Measurements from ENCODE around the gene AZU1.
"Not testable (repeated sequence)": the region's sequence is repeated elsewhere in the genome, so short reads cannot be mapped to it uniquely, and the experiment has no call there.

The AZU1 gene

DNA sequence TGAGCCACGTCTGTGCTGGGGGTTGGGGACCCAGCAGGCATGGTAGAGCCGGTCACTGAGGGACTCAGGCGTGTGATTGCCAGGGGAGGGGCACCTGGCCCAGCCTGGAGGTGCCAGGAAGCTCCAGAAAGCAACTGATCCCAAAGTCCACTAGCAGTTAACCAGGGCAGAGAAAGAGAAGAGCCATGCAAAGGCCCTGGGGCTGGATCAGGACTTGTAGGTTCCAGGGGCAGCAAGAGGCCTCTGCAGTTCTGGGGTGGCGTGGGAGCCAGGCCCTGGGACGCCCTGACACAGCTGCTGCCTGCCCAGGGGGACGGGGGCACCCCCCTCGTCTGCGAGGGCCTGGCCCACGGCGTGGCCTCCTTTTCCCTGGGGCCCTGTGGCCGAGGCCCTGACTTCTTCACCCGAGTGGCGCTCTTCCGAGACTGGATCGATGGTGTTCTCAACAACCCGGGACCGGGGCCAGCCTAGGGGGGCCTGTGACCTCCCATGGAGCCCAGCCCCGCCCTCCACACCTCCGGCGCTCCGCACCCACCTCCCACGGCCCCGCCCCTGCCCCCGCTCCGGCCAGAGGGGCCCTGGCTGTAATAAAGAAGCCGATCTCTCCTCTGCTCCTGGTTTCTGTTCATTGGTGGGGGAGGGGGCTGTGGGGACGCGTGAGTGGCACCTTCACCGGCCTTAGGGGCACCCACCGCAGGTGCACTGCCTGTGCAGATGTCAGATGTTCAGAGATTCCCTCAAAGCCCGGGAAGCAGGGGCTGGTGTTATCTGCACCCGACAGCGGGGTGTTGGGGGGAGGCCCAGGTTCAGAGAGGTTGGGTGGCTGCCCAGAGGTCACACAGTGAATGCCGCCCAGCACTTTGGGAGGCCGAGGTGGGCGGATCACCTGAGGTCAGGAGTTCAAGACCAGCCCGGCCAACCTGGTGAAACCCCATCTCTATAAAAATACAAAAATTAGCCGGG, 4.1 kb downstream of the AZU1 start:
- DNase-seq: no peak

DNA sequence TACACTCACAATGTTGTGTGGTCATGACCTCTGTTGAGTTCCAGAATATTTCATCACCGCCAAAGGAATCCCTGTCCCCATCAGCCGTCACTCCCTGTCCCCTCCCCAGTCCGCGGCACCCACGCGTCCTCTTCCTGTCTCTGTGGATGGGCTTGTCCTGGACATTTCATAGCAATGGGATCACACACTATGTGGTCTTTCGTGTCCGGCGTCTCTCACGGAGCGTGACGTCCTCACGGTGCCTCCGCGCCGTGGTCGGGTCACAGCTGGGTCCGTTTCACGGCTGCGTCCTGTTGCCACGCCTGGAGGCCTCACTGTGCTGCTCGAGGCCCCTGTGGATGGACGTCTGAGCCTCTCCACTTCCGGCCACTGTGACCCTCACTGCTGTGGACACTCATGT, 6.6 kb downstream of the AZU1 start:
- no peak for DNase-seq

DNA sequence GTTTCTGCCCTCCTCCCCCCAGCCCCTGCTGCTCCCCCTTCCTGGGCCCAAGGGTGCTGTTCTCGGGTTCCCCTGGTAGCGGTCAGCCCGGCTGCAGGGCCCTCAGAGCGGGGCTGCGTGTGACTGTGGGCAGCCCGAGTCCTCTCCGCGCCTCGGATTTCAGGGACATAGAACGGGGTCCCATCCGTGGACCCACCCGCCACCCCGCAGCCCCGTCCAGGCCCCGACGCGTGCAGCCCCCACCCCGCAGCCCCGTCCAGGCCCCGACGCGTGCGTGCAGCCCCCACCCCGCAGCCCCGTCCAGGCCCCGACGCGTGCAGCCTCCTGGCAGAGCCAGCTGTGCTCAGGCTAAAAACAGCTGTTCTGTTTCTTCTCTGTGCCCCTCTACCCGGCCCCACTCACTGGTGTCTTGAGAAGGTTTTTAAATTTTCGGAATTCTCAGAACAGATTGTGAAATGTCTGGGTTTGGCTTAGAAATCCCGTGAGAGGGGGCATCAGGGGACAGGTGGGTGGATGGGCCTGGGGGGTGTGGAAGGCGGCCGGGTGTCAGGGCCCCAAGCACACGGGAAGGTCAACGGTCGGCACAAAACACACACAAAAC, 7.7 kb downstream of the AZU1 start:
- no peak for DNase-seq

DNA sequence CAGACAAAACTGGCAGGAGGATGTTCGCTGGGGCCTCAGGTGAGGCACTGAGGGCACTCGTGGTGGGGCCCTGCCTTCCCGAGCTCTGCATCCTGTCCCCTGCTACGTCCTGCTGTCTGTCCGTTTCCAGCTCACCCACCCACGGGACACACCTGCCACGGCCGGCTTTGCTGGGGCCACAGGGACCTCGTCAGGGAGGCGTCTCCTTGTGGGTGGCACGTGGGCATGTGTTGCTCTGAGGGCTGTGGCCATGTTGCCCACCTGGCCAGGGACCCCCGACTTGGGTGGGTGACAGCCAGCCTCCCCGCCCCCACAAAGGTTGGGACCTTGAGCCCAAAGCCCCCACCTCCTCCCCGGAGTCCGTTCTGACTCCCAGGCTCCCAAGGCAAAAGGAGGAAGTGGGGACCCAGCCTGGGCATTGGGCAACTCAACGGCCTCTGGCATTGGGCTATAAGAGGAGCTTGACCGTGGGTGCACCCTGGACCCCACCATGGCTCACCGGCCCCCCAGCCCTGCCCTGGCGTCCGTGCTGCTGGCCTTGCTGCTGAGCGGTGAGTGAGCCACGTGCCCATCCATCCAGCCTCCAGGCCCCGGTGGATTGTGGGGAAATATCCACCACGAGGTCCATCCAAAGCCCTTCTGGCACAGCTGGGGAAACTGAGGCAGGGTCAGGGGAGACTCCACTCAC, 13.0 kb downstream of the AZU1 start, which contains the start of gene PRTN3:
Gene PRTN3 (plus strand): TSS at position 481 of the 688 bp plus-strand sequence. CDS start 10 bp downstream, at position 491.
- DNase-seq: no peak

DNA sequence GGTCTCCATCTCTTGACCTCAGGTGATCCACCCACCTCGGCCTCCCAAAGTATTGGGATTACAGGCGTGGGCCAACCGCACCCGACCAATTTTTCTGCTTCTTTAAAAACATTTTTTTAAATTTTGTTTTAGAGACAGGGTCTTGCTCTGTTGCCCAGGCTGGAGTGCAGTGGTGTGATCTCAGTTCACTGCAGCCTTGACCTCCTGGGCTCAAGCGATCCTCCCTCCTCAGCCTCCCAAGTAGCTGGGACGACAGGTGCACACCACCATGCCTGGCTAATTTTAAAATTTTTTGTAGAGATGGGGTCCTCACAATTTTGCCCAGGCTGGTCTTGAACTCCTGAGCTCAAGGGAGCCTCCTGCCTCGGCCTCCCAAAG, 15.2 kb downstream of the AZU1 start:
- DNase-seq: not testable (repeated sequence)

DNA sequence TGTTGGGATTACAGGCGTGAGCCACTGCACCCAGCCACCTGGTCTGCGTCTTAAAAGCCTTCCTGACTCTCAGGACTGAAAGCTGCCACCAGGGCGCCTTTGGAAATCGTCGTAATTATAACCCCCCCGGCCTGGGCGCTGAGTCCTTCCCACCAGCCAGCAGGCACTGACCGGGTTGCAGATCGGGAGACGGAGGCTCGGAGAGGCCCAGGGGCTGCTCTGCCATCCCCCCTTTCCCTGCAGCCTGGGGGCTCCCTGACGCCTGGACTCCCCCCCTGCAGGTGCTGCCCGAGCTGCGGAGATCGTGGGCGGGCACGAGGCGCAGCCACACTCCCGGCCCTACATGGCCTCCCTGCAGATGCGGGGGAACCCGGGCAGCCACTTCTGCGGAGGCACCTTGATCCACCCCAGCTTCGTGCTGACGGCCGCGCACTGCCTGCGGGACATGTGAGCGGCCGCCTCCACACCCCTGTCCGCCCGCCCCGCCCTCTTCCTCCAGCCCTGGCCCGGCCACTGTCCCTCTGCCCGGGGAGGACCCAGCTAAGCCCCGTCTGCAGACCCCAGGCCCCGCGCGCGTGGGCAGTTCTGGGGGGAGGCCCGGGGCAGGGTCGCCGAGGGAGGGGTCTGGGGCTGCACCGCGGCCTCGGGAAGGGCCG, 15.7 kb downstream of the AZU1 start:
- no peak for DNase-seq

DNA sequence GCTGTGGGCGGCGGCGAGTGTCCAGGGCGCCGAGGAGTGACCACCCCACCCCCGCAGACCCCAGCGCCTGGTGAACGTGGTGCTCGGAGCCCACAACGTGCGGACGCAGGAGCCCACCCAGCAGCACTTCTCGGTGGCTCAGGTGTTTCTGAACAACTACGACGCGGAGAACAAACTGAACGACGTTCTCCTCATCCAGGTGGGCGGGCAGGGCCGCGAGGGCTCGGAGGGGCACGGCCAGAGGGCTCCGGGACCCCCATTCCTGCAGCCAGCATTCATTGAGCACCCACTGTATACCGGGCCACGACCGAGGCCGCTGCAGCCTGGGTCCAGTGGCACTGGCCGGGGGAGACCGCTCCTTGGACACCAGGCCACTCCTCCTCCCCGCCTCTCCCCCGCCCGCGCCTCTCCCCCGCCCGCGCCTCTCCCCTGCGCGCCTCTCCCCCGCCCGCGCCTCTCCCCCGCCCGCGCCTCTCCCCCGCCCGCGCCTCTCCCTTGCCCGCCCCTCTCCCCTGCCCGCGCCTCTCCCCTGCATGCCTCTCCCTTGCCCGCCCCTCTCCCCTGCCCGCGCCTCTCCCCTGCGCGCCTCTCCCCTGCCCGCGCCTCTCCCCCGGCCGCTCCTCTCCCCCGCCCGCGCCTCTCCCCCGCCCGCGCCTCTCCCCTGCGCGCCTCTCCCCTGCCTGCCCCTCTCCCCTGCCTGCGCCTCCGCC, 16.4 kb downstream of the AZU1 start:
- no peak for DNase-seq

DNA sequence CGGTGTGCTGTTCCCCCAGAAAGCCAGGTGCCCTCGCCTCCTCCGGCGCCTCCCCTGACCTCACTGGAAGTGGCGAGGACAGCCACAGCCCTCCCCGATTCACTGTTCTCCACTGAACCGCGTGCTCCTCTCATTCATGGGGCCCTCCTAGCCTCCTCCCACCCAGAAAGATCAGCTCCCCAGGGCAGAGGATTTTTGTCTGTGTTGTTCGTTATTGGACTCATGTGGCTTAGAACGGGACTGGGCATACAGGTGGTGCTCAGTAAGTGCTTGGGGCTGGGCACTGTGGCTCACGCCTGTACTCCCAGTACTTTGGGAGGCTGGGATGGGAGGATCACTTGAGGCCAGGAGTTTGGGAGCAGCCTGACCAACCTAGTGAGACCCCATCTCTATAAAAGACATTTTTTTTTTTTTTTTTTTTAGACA, 16.9 kb downstream of the AZU1 start:
- no peak for DNase-seq

DNA sequence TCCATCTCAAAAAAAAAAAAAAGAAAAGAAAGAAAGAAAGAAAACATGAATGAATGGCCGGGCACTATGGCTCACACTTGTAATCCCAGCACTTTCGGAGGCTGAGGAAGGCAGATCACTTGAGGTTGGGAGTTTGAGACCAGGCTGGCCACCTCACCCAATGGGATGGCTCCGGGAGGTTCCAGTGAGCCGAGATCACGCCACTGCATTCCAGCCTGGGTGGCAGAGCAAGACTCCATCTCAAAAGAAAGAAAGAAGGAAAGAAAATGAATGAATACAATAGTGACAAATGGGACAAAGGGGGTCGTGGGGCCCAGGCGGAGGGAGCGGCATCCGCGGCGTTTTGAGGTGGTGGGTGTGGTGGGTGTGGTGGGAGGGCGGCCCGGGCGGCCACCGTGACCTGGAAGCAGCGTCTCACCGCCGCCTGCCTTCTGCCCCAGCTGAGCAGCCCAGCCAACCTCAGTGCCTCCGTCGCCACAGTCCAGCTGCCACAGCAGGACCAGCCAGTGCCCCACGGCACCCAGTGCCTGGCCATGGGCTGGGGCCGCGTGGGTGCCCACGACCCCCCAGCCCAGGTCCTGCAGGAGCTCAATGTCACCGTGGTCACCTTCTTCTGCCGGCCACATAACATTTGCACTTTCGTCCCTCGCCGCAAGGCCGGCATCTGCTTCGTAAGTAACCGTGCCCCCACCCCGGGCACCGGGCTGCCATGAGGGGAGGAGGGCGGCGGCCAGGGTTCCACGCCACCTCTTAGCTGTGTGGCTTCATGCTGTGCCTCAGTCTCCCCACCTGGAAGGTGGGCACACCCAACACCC, 18.3 kb downstream of the AZU1 start:
- no peak for DNase-seq

DNA sequence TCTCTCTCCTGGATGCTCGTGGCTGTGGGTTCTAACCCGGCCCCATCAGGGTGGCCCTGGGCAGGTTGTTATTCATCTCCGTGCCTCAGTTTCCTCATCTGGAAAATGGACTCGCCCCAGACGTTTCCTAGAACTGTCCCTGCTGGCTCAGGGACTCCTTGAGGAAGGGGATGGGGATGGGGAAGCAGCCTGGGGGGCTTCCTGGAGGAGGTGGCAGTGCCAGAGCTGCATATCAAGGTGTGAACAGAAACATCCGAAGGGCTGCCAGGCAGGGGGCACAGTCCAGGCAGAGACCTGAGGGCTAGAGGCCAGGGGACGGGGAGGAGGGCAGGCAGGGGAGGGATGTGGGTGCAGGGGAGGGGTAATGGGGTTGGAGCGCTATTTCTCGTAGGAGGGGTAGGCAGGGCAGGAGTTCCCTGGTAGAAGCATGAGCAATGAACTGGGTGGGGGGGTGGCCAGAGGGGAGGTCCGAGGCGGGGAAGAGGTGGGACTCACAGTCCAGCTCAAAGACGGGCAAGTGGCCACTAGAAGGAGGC, 20.8 kb downstream of the AZU1 start:
- no peak for DNase-seq

DNA sequence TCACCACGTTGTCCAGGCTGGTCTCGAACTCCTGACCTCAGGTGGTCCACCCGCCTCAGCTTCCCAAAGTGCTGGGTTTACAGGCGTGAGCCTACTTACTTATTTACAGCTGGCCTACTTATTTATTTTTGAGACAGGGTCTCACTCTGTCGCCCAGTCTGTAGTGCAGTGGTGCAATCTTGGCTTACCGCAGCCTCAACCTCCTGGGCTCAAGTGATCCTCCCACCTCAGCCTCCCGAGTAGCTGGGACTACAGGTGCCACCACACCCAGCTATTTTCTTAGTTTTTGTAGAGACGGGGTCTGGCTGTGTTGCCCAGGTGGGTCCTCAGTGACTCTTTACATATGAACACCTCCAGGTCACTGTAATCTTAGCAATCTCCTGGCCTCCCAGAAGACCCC, 21.6 kb downstream of the AZU1 start:
- not testable (repeated sequence) for DNase-seq

DNA sequence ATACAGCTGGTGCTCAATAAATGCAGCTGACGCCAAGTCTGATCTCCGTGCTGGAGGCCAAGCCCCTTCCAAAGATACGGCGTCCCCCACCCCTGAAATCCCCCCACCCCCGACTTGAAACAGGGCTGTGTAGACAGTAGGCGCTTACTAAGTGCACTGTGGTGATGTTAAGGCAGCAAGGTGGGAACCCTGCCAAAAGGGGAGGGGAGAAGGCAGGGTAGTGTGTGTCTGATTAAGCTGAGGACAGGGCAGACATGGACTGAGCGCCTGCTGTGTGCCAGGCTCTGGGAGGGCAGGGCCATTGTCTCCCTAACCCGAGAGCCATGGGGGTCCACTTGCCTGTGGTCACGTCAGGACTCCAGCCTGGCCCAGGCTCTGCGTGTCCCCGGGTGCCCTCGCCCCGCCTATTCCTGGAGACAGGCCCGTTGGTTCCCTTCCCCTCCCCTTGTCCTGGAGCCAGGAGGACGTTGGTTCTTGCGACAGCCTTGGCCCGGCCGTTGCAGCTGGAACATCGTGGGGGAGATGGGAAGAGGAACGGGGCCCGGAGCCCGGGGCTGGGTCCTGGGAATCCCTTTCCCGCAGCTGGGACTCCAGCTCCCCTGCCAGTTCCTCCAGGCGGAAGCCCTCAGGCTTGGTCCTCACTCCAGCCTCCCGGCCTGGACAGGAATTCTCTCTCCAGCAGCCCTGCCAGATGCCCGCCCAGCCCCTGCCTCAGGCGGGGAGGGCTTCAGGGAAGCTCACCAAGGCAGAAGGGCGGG, 22.8 kb downstream of the AZU1 start:
- no peak for DNase-seq

DNA sequence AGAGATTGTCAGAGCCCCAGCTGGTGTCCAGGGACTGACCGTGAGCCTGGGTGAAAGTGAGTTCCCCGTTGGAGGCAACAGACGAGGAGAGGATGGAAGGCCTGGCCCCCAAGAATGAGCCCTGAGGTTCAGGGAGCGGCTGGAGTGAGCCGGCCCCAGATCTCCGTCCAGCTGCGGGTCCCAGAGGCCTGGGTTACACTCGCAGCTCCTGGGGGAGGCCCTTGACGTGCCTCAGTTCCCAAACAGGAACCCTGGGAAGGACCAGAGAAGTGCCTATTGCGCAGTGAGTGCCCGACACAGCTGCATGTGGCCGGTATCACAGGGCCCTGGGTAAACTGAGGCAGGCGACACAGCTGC, 23.3 kb downstream of the AZU1 start:
- no peak for DNase-seq

DNA sequence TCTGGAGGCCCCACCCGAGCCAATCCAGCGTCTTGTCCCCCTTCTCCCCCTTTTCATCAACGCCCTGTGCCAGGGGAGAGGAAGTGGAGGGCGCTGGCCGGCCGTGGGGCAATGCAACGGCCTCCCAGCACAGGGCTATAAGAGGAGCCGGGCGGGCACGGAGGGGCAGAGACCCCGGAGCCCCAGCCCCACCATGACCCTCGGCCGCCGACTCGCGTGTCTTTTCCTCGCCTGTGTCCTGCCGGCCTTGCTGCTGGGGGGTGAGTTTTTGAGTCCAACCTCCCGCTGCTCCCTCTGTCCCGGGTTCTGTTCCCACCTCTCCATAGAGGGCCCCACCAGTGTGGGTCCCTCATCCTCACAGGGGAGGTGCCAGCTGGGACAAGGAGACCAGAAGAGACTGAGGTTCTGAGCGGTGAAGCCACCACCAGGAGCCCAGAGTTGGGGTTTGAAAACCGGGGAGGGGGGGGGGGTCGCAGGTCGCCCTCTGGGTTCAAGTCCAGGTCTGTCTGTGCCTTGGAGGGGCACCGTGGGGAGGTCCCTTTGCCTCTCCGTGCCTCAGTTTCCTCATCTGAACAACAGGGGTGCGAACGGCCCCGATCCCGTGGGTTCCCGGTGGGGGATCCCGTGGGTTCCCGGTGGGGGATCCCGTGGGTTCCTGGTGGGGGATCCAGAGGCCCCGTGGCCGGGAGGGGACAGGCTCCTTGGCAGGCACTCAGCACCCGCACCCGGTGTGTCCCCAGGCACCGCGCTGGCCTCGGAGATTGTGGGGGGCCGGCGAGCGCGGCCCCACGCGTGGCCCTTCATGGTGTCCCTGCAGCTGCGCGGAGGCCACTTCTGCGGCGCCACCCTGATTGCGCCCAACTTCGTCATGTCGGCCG, 24.7 kb downstream of the AZU1 start, which contains the start of gene ELANE:
Gene ELANE (plus strand): TSS at position 168 of the 878 bp plus-strand sequence. CDS start 26 bp downstream, at position 194.
- DNase-seq: no peak

DNA sequence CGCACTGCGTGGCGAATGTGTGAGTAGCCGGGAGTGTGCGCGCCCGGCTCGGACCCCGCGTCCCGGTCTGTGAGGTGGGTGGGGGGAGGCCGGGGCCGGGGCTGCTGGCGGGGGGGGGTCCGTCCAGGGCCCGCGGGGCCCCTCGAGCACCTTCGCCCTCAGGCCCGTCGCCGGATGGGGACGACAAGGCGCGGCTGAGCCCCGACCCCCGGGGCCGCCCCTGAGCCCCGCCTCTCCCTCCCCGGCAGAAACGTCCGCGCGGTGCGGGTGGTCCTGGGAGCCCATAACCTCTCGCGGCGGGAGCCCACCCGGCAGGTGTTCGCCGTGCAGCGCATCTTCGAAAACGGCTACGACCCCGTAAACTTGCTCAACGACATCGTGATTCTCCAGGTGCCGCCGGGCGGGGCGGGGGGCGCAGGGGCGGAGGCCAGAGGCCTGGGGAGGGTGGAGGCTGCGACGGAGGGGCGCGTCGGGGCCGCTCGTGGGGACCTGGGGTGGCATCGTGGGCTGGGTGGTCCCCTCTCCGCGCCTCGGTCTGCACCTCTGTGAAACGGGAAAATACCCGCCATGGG, 25.5 kb downstream of the AZU1 start:
- no peak for DNase-seq

DNA sequence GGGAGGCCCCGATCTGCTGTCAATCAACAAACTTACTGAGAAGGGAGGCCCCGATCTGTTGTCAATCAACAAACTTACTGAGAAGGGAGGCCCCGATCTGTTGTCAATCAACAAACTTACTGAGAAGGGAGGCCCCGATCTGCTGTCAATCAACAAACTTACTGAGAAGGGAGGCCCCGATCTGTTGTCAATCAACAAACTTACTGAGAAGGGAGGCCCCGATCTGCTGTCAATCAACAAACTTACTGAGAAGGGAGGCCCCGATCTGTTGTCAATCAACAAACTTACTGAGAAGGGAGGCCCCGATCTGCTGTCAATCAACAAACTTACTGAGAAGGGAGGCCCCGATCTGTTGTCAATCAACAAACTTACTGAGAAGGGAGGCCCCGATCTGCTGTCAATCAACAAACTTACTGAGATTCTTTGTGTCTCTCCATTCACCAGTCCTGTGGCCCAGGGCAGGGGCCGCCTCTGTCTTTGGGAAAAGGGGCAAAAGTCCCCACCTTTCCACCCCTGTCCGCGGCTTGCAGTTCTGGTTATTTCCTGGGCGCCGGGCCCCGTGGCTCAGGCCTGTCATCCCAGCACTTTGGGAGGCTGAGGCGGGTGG, 26.1 kb downstream of the AZU1 start:
- not testable (repeated sequence) for DNase-seq

DNA sequence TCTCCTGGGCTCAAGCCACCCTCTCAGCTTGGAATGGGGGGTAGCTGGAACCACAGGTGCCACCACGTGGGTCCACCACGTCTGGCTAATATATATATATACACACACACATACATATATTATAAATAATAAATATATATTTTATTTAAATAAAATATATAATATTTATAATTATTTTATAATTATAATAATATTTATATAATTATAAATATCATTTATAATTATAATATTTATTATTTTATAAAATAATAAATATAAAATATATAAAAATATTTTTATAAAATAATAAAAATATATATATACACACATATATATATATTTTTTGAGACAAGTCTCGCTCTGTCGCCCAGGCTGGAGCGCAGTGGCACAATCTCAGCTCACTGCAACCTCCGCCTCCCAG, 26.9 kb downstream of the AZU1 start:
- no peak for DNase-seq

DNA sequence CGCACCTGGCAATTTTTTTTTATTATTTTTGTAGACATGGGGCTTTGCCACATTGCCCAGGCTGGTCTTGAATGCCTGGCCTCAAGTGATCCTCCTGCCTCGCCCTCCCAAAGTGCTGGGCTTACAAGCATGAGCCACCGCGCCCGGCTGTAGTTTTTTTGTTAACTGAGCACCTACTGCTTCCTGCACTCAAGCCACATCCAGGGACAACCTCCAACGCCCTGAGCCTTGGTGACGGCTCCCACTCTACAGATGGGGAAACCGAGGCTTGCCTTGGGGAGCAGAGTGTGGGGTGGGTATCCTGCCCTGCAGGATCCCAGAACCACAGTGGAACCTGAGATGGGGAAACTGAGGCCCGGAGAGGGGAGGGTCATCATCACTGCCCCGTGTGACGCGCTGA, 27.5 kb downstream of the AZU1 start:
- no peak for DNase-seq

All from NCI-H748 treated with DMSO at 0.1 percent for 48 hours (cell line).